GM12865 (cell line): Measurements from ENCODE around the gene COL6A1.

ENCODE experiments used
- DNase-seq: peaks from one replicate; pipeline ENCODE4 v3.0.0; 2010; ENCODE audit warnings: low read depth
- H3K4me3 ChIP-seq: 2 replicates; pipeline ENCODE4 v1.5.1; 2011; ENCODE audit warnings: mild to moderate bottlenecking, low read depth, low read length, control low read depth
- TF ChIP-seq, protein P1 (sequence below): IDR thresholded peaks from 2 replicates; pipeline ENCODE4 v1.5.1; 2011; ENCODE audit warnings: low read length, control low read depth, low read depth, inconsistent platforms; ENCODE audit not compliant: insufficient read depth; ENCODE audit errors: missing control alignments

Gene COL6A1

DNA sequence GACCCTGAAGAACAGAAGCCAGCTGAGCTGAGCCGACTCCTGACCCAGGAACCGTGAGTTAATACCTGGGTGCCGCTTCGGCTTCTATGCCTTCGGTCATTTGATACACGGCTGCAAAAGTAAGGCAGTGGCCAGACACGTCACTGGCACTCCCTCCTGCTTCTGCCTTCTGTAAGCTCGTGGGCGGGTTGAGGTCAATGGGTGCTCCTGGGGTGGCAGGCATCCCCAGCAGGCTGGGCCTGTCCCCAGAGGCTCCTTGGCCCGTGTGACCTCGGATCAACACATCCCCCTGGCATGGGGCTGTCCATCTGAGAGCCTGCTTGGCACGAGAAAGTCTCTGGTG, 35.7 kb upstream of the COL6A1 start:
- no peak for DNase-seq
- H3K4me3 ChIP-seq: no peak overlapping the region
- TF ChIP-seq, protein P1, sequence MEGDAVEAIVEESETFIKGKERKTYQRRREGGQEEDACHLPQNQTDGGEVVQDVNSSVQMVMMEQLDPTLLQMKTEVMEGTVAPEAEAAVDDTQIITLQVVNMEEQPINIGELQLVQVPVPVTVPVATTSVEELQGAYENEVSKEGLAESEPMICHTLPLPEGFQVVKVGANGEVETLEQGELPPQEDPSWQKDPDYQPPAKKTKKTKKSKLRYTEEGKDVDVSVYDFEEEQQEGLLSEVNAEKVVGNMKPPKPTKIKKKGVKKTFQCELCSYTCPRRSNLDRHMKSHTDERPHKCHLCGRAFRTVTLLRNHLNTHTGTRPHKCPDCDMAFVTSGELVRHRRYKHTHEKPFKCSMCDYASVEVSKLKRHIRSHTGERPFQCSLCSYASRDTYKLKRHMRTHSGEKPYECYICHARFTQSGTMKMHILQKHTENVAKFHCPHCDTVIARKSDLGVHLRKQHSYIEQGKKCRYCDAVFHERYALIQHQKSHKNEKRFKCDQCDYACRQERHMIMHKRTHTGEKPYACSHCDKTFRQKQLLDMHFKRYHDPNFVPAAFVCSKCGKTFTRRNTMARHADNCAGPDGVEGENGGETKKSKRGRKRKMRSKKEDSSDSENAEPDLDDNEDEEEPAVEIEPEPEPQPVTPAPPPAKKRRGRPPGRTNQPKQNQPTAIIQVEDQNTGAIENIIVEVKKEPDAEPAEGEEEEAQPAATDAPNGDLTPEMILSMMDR: no peak

DNA sequence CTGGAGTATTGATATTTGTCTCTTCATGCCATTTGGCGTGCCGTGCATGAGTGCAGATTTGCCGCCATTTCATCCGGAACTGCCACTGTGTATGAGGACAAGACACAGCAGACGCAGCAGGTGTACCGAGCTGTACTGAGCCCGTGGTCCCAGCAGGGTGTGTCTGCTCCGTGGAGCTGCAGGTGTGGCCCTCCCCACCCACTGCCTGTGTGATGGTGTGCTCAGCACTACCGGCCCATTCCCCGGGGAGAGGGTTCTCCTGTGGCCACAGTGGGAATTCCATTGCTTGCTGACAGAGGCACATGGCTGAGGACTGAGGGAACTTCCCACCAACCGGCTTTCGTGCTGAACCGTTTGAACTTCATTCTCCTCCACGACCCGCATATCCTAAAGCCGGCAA, 34.3 kb upstream of the COL6A1 start:
- DNase-seq: no peak
- H3K4me3 ChIP-seq: no peak overlapping the region
- TF ChIP-seq, protein P1: no peak

DNA sequence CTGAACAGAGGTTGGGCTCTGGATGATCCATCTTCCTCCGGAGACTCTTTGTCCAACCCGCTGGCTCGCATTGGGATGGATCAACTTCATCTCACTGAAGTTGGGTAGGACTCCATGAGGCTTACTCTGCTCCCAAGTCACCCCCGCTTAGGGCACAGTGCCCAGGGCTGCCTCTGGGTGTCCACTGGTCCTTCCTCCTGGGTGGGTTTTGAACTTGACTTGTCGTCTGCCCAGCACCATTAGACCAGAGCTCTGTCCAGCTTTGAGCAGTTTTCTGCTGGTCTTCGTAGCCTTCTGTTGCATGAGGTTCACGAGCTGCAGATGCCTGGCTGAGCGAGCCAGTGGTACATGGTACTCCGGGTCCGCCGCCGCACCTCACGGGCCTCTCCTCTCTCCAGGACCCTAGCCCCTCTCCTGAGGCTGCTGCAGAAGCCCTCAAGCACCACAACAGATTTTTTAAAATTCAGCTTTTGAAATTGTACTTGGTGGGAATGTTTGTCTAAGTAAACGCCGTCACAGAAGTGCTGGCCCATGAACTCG, 33.8 kb upstream of the COL6A1 start:
- DNase-seq: no peak
- no peak overlapping the region for H3K4me3 ChIP-seq
- TF ChIP-seq, protein P1: no peak

DNA sequence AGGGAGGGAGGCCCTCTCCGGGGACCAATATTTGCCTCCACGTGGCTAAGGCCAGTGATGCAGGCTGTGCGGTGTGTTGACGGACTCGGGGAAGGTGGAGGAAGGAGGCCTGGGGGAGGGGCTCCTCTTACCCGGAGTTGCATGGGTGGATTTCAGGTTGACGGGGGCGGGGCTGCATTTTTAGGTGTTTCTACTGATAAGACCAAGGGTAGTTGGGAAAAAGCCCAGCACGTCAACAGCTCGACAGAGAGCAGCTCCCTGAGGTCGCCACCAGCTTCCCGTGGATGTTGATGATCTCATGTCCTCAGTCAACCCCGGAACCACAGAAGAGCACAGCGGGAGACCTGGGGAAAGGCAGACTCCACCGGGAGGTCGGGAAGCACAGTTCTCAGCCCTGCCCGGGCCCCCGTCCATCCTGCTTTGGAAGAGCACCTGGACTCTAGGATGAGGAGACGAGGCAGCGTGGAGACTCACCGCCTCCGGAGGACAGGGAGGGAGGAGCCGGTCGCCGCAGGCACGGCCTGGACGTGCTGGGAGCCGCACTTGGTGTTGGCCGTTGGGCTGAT, 32.9 kb upstream of the COL6A1 start:
- no peak for DNase-seq
- TF ChIP-seq, protein P1: no peak
- H3K4me3 ChIP-seq: no peak overlapping the region

DNA sequence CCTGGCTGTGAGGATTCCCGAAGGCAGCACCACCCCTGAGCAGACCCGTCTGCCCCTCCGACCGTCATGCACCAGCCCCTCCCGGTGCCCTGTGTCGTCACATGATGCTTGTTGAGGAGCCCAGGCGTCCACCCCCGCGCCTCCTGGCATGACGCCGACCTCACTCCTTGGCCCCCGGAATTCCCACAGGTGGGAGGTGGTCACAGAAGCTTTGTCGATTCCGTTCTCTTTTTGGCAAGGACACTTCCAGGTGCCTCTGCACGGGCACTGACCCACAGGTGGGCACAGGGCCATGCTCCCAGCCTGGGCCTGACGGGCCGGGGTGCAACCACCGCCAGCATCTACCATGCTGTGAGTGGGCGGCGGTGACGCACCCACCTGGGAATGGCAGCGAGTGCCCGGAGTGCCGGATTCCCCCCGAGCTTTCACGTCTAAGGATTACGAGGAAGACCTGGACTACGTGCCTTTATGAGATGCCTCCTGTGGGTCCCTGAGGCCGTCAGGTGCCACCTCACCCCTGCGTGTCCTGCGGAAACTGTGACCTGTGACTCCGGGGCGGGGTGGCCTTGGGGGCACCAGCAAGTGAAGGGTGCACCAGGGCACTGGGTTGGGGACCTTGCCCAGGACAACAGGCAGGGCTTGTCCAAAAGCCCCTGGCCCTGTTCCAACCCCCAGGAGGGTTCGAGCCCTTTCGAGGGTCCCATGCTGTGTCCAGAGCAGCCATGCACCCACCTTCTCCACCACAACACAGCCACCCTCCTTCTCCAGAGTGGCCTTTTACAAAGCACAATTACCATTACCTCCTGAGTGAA, 31.4 kb upstream of the COL6A1 start:
- TF ChIP-seq, protein P1: no peak
- no peak for DNase-seq
- H3K4me3 ChIP-seq: no peak overlapping the region

DNA sequence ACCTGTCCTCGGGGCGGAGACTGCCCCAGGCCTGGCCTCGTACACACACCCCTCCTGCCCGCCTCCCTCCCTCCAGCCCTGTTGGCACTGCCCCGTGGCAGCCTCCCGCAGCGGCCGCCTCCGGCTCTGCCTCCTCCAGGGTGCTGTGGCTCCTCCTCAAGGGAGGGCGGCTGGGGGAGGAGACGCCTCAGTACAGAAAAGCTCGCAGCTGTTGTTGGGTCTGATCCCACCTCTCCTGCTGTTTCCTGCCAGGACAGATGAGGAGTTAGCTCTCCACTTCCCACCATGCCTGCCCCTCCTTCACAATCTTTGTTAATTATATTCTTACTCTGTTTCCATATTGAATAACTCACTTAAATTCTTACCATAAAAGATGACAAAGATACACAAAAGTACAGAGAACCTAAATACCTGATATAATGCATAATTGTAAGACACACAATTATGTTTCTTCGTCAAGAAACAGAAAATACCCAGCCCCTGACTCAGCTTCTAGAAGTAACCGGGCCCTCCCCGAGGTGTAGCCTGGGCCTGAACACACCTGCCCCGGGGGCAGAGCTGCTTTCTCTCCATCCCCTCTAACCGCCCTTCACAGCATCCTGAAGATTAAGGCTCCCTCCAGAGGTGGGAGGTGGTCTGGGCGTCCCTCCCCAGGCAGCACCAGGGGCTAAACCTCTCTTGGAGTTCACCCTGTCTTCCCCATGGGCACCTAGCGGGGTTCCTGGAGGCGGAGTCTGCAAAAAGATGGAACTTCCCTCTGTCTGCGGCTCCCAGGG, 30.6 kb upstream of the COL6A1 start:
- no peak overlapping the region for H3K4me3 ChIP-seq
- TF ChIP-seq, protein P1: no peak

More for the DNA sequence above, 30.6 kb upstream of the COL6A1 start:
- DNase-seq: no peak
